Measurements from ENCODE around the gene TMSB4X.
"Not testable (repeated sequence)": the region's sequence is repeated elsewhere in the genome, so short reads cannot be mapped to it uniquely, and the experiment has no call there.

Gene TMSB4X

DNA sequence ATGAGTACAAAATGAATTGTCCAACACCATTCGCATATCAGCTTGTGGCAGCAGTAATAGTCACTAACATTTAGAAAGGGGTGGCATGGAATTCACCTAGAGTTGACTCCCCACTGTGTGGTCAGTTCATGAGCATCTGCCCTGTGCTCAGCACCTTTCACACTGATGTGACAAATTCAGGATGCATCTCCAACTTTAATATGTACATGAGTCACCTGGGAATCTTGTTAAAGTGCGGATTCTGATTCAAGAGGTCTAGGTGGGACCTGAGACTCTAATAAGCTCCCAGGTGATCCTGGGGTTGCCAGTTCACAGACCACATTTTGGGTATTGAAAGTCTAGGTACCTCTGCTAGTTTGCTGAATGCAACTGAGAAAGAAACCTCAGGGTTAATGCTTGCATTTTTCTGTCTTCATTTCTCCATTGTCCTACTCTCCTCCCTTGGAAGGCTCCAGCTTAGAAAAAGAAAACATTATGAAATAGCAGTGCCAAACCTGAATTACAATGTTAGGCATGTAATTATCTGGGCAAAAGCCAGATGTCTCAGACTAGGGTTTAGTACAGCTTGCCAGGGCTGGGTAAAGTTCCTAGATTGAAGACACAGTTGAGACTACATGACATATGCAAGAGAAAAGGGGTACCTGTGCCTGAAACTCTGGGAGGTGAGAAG, 32.7 kb downstream of the TMSB4X start:
- no peaks in the 10 kb centered on the region for H3K9me3 ChIP-seq (ENCODE audit: control insufficient read depth, insufficient read depth, low read length)
- H3K4me3 ChIP-seq (ENCODE audit: low read depth, low read length): no peak overlapping the region
- no peaks in the 10 kb centered on the region for H3K27me3 ChIP-seq (ENCODE audit: control insufficient read depth, insufficient read depth, low read length)
- H3K4me1 ChIP-seq (ENCODE audit: control insufficient read depth, insufficient read depth, low read length): peaks cover 6% of the 10 kb centered on the region
- H3K36me3 ChIP-seq (ENCODE audit: control insufficient read depth, insufficient read depth, low read length): no peaks in the 10 kb centered on the region
- no peak overlapping the region for H3K9ac ChIP-seq (ENCODE audit: low read depth, low read length)

DNA sequence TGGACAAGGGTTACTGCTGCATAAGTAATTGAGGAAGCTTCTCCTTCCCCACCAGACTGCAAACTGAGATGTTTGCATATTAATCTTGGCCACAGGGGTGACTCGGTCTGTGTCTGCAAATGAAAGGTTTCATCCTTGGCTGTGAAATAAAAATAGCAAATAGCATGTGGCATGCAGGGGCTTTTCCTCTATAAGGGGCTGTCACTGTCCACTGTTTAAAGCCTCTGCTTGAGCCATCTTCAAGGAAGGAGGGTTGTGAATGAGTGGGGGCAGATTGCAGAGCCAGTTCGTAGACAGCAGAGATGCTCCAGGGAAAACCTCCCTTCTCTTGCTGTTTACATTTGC, 33.3 kb downstream of the TMSB4X start:
- Histone ChIP-seq H3K9me3 (ENCODE audit: control insufficient read depth, insufficient read depth, low read length) (no peaks in the 10 kb centered on the region), H3K27me3 (ENCODE audit: control insufficient read depth, insufficient read depth, low read length) (no peaks in the 10 kb centered on the region), H3K4me1 (ENCODE audit: control insufficient read depth, insufficient read depth, low read length) (peaks cover 6% of the 10 kb centered on the region), H3K9ac (ENCODE audit: low read depth, low read length) (no peak overlapping the region), H3K4me3 (ENCODE audit: low read depth, low read length) (no peak overlapping the region), H3K36me3 (ENCODE audit: control insufficient read depth, insufficient read depth, low read length) (no peaks in the 10 kb centered on the region)

DNA sequence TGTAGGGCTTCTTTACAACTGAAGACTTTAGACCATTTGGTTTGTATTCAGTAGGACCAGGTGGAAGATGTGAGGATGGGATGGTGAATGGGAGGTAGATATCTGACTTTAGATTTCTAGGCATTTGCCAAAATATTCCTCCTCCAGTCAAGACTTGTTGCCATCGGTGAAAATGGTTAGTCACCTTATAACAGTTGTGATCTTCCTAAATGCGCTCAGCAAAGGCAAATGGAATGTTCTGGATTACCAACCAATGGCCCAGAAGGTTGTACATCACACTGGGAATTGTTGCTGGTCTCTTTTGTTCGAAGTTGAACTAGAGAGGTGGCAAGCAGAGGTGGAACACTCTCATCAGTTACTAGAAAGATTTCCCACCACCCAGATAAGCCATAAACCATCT, 33.9 kb downstream of the TMSB4X start:
- Histone ChIP-seq H3K4me3 (ENCODE audit: low read depth, low read length) (no peak overlapping the region), H3K4me1 (ENCODE audit: control insufficient read depth, insufficient read depth, low read length) (peaks cover 11% of the 10 kb centered on the region), H3K9me3 (ENCODE audit: control insufficient read depth, insufficient read depth, low read length) (no peaks in the 10 kb centered on the region), H3K9ac (ENCODE audit: low read depth, low read length) (no peak overlapping the region), H3K36me3 (ENCODE audit: control insufficient read depth, insufficient read depth, low read length) (no peaks in the 10 kb centered on the region), H3K27me3 (ENCODE audit: control insufficient read depth, insufficient read depth, low read length) (no peaks in the 10 kb centered on the region)

DNA sequence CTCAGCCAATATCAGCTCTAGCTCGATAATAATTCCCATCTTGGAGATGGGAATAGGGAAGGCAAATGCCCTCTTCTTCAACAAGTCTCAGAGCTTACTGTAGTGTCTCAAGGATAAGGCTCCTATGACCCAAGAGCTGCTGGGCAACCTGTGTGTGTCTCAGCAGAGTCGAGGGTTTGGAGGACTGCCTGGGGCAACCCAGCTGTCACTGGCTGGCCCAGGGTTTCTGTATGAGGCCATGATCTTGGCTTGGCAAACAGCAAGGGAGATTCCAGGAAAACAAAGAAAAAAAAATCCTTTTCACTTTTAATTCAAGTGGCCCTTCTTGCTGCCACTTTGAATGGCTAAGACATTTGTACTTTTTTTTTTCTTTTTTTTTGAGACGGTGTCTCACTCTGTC, 34.4 kb downstream of the TMSB4X start:
- Histone ChIP-seq H3K4me1 (ENCODE audit: control insufficient read depth, insufficient read depth, low read length) (peaks cover 16% of the 10 kb centered on the region), H3K27me3 (ENCODE audit: control insufficient read depth, insufficient read depth, low read length) (no peaks in the 10 kb centered on the region), H3K36me3 (ENCODE audit: control insufficient read depth, insufficient read depth, low read length) (no peaks in the 10 kb centered on the region), H3K4me3 (ENCODE audit: low read depth, low read length) (no peak overlapping the region), H3K9ac (ENCODE audit: low read depth, low read length) (no peak overlapping the region), H3K9me3 (ENCODE audit: control insufficient read depth, insufficient read depth, low read length) (no peaks in the 10 kb centered on the region)

DNA sequence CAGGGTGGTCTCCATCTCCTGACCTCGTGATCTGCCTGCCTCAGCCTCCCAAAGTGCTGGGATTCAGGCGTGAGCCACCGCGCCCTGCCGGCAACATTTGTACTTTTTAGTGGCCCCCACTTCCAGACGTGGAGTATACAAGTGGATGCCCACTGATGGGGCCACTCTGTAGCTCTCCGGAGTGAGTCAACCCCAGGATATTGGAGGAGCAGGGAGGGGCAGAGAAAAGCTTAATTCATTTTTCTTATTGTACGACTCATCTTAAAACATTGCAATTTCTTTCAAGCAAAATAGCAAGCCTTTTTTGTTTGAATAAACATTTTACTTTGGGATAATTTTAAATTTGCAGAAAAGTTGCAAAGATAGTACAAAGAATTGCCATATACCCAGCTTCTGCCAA, 34.9 kb downstream of the TMSB4X start:
- H3K27me3 ChIP-seq (ENCODE audit: control insufficient read depth, insufficient read depth, low read length): no peaks in the 10 kb centered on the region
- H3K4me3 ChIP-seq (ENCODE audit: low read depth, low read length): no peak overlapping the region
- H3K9me3 ChIP-seq (ENCODE audit: control insufficient read depth, insufficient read depth, low read length): no peaks in the 10 kb centered on the region
- peaks cover 16% of the 10 kb centered on the region for H3K4me1 ChIP-seq (ENCODE audit: control insufficient read depth, insufficient read depth, low read length)
- no peaks in the 10 kb centered on the region for H3K36me3 ChIP-seq (ENCODE audit: control insufficient read depth, insufficient read depth, low read length)
- H3K9ac ChIP-seq (ENCODE audit: low read depth, low read length): no peak overlapping the region

DNA sequence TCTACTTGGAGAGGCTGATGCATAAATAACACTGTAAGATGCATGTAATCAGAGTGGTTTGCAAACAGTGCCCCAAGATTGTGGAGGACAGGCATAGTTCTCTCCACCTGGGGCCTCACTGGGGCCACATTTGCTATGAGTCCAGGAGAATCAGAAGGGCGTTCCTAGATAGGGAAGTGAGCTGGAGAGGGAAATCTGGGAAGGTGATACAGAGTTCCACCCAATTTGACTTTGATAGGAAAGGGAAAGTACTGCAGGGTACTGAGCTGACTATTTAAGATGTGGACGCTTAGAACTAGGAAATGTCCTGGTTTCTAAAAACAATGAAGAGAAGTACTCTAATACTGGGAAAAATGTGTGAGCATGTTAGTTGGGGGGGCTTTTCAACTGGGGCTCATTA, 35.6 kb downstream of the TMSB4X start:
- no peaks in the 10 kb centered on the region for H3K27me3 ChIP-seq (ENCODE audit: control insufficient read depth, insufficient read depth, low read length)
- no peak overlapping the region for H3K4me3 ChIP-seq (ENCODE audit: low read depth, low read length)
- H3K9me3 ChIP-seq (ENCODE audit: control insufficient read depth, insufficient read depth, low read length): no peaks in the 10 kb centered on the region
- peaks cover 16% of the 10 kb centered on the region for H3K4me1 ChIP-seq (ENCODE audit: control insufficient read depth, insufficient read depth, low read length)
- no peak overlapping the region for H3K9ac ChIP-seq (ENCODE audit: low read depth, low read length)
- no peaks in the 10 kb centered on the region for H3K36me3 ChIP-seq (ENCODE audit: control insufficient read depth, insufficient read depth, low read length)

DNA sequence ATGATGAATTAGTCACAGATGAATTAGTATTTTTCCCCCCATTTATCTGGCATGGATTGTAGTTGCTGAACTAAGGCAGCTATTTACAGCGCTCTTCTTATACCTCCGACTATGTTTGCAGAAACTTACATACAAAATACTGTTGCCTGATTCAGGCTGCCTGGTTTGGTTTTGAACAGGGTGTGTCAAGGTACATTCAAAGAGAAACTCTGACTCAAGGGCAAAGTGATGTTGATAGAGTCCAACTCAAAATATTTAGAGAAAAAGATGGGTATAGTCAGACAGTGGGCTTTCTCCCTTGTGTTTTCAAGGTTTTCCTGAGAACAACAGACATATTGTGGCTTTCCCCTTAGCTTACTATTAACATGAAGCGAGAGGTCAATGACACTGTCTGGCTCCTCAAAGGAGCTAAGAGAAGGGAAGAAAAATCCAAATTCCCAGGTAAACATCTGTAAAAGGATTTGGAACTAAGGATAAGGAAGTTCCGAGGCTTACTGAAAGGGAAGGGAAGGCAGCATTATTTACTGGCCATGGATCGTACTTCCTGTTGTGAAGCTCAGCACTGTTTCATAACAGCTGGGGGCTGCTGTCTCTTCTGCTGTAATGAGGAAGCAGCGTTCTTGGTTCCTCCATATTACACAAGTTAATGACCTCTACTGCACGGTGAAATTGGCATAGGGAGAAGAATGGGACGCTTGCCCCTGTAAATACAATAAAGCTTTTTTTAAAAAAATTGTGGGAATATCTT, 38.6 kb downstream of the TMSB4X start:
- Histone ChIP-seq H3K36me3 (ENCODE audit: control insufficient read depth, insufficient read depth, low read length) (no peaks in the 10 kb centered on the region), H3K9ac (ENCODE audit: low read depth, low read length) (no peak overlapping the region), H3K9me3 (ENCODE audit: control insufficient read depth, insufficient read depth, low read length) (no peaks in the 10 kb centered on the region), H3K27me3 (ENCODE audit: control insufficient read depth, insufficient read depth, low read length) (no peaks in the 10 kb centered on the region), H3K4me3 (ENCODE audit: low read depth, low read length) (no peak overlapping the region), H3K4me1 (ENCODE audit: control insufficient read depth, insufficient read depth, low read length) (peaks cover 10% of the 10 kb centered on the region)

DNA sequence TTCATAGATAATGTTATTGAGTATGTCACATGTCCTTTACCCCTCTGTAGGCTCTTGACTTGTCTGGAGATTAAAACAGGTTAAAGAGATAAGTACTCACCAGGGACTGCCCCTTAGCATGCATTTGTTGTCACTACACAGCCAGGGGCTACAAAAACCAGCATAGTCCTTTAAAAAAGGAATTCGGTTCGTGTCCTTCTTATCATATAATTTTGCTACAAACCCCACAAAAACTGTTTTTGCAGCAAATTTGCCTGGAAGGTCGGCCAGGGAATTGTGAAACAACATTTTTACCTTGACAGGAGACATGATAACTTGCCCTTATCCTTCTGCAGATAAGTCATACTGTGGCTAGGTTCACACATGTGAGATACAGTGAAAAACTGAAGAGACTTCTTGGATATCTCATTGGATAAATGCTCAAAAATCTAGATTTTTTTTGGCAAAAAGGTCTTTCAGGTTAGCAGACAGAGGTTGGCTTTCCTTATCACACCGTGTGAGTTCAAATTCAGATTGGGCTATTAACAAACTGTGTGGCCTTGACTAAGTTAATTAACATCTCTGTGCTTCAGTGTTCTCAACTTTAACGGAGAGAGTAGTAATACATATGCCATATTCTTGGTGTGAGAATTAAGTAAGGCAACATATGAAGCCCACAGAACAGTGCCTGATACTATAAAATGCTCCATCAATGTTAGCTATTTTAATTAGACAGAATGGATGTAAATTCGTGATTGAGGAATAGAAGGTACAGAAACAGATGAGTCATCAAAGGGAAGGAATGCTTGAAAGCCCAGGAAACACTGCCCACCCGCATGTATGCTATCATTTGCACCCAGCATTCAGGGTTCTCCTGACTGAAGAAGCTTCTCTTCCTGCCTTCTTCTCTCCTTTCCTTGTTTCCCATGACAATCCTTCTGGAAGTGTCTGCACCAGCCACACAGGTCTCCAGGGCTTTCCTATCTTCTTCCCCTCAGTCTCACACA, 39.5 kb downstream of the TMSB4X start:
- Histone ChIP-seq H3K4me1 (ENCODE audit: control insufficient read depth, insufficient read depth, low read length) (peaks cover 10% of the 10 kb centered on the region), H3K4me3 (ENCODE audit: low read depth, low read length) (no peak overlapping the region), H3K9ac (ENCODE audit: low read depth, low read length) (no peak overlapping the region), H3K9me3 (ENCODE audit: control insufficient read depth, insufficient read depth, low read length) (no peaks in the 10 kb centered on the region), H3K36me3 (ENCODE audit: control insufficient read depth, insufficient read depth, low read length) (no peaks in the 10 kb centered on the region), H3K27me3 (ENCODE audit: control insufficient read depth, insufficient read depth, low read length) (no peaks in the 10 kb centered on the region)

DNA sequence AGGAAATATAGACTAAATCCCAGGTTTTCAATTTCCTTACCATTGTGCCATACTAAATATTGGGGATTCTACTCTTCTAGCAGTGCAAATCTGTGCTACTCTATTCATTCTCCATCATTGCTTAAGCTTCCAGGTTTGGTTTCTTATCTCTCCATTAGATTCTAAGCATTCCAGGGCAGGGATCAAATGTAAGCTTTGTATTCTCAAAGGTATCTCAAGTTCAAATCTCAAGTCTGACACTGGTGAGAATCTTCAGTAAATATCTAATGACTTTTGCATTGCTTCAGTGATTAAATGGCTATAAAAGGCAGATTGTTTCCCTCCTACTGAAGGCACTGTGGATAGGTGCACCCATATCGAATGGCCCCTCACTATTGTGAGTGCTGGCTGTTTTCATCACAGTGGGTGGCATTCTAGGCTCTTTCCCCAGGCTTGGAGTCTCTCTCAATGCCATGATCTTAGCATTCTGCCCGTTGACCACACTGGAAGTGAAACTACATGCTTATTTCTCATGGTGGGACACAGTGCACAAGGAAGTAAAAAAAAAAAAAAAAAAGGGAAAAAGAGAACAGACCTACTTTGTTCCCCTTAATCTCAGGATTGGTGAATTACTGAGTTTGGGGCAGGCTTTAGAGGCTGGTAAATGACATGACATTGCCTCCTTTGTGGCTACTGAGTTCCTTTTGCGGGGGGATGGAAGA, 40.8 kb downstream of the TMSB4X start:
- Histone ChIP-seq H3K9me3 (ENCODE audit: control insufficient read depth, insufficient read depth, low read length) (no peaks in the 10 kb centered on the region), H3K4me3 (ENCODE audit: low read depth, low read length) (no peak overlapping the region)

DNA sequence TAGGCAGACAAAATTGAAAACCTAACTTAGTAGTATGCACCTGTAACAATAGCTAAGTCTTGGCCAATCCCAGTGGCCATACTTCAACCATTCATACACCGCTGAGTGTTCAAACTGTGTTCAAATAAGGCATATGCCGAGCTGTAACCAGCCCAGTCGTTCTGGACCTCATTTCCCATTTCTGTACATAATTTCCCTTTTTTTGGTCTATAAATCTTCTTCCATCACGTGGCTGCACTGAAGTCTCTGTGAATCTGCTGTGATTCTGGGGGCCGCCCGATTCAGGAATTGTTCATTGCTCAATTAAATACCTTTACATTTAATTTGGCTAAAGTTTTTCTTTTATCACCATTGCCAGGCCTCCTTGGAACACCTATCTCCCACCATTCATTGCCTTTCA, 41.8 kb downstream of the TMSB4X start:
- not testable (repeated sequence) for H3K9me3 ChIP-seq (ENCODE audit: control insufficient read depth, insufficient read depth, low read length); H3K4me1 ChIP-seq (ENCODE audit: control insufficient read depth, insufficient read depth, low read length); H3K27me3 ChIP-seq (ENCODE audit: control insufficient read depth, insufficient read depth, low read length); H3K4me3 ChIP-seq (ENCODE audit: low read depth, low read length); H3K9ac ChIP-seq (ENCODE audit: low read depth, low read length); H3K36me3 ChIP-seq (ENCODE audit: control insufficient read depth, insufficient read depth, low read length)

More for the DNA sequence above, 40.8 kb downstream of the TMSB4X start:
- Histone ChIP-seq H3K27me3 (ENCODE audit: control insufficient read depth, insufficient read depth, low read length) (no peaks in the 10 kb centered on the region), H3K9ac (ENCODE audit: low read depth, low read length) (no peak overlapping the region), H3K4me1 (ENCODE audit: control insufficient read depth, insufficient read depth, low read length) (peaks cover 10% of the 10 kb centered on the region), H3K36me3 (ENCODE audit: control insufficient read depth, insufficient read depth, low read length) (no peaks in the 10 kb centered on the region)

DNA sequence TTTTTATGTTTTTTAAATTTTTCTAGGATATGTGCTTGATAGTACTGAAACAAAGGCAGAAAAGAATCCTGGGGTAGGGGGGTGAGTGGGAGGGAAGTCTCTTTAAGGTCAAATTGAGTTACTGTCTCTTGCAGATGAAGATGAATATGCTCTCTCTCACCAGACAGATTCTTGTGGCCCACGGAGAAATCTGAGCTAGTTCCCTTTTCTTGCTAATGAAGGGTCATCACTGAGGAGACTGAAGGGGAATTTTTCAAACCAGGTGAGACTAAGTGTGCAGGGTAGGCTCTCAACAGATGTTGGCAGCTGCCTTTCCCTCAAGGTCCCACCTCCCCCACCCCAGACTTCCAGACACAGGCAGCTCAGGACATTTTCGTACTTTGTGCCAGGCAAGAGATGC, 48.0 kb downstream of the TMSB4X start:
- no peak overlapping the region for H3K9ac ChIP-seq (ENCODE audit: low read depth, low read length)
- H3K4me1 ChIP-seq (ENCODE audit: control insufficient read depth, insufficient read depth, low read length): no peaks in the 10 kb centered on the region
- no peaks in the 10 kb centered on the region for H3K36me3 ChIP-seq (ENCODE audit: control insufficient read depth, insufficient read depth, low read length)
- no peak overlapping the region for H3K4me3 ChIP-seq (ENCODE audit: low read depth, low read length)
- no peaks in the 10 kb centered on the region for H3K9me3 ChIP-seq (ENCODE audit: control insufficient read depth, insufficient read depth, low read length)
- H3K27me3 ChIP-seq (ENCODE audit: control insufficient read depth, insufficient read depth, low read length): no peaks in the 10 kb centered on the region
